Activated effector memory CD4-positive, alpha-beta T cell treated with anti-CD3 and anti-CD28 coated beads, Interleukin-2, amount 50 U/mL, for 16 hours (primary cell): ENCODE measurements around the gene PGAP2.
"Not testable (repeated sequence)": the region's sequence is repeated elsewhere in the genome, so short reads cannot be mapped to it uniquely, and the experiment has no call there.

Experiments used
- DNase-seq: peaks from one replicate; pipeline ENCODE4 v3.0.0-alpha.2; 2020

Gene PGAP2

GRCh38 chr11:3807909-3808860 lies at the start of gene PGAP2:
TSS of gene PGAP2 (plus strand) at chr11:3808560. CDS start at chr11:3811260, 2,700 bp downstream.
- DNase-seq, result peak; percentile 86

- no peak for DNase-seq
Measured at GRCh38 chr11:3764266-3764665, 44.1 kb upstream of the PGAP2 start.

GRCh38 chr11:3766836-3767235 lies 41.5 kb upstream of the PGAP2 start:
- not testable (repeated sequence) for DNase-seq

- no peak for DNase-seq
Measured at GRCh38 chr11:3767536-3767935, 40.8 kb upstream of the PGAP2 start.

GRCh38 chr11:3773180-3773579 lies 35.2 kb upstream of the PGAP2 start:
- DNase-seq, result no peak

- DNase-seq, result no peak
Measured at GRCh38 chr11:3775736-3776406, 32.5 kb upstream of the PGAP2 start.

GRCh38 chr11:3781423-3781822 lies 26.9 kb upstream of the PGAP2 start:
- no peak for DNase-seq

GRCh38 chr11:3782963-3783362 lies 25.4 kb upstream of the PGAP2 start:
- DNase-seq, result no peak

- no peak for DNase-seq
Measured at GRCh38 chr11:3783611-3784010, 24.7 kb upstream of the PGAP2 start.

GRCh38 chr11:3786781-3787428 lies 21.5 kb upstream of the PGAP2 start:
- DNase-seq, result no peak

GRCh38 chr11:3794387-3794786 lies 14.0 kb upstream of the PGAP2 start:
- peak; percentile 51 for DNase-seq

- no peak for DNase-seq
Measured at GRCh38 chr11:3795131-3796001, 13.0 kb upstream of the PGAP2 start.

- no peak for DNase-seq
Measured at GRCh38 chr11:3796002-3796311, 12.4 kb upstream of the PGAP2 start.

- DNase-seq, result peak; percentile 47
Measured at GRCh38 chr11:3796346-3796745, 12.0 kb upstream of the PGAP2 start.

GRCh38 chr11:3796801-3797328 lies 11.5 kb upstream of the PGAP2 start:
- DNase-seq, result no peak

GRCh38 chr11:3797329-3798090 lies 10.8 kb upstream of the PGAP2 start, which contains the start of gene NUP98:
TSS of gene NUP98 (minus strand) at chr11:3797554. CDS start at chr11:3782117, 15,437 bp downstream.
- peak; percentile 100 for DNase-seq

GRCh38 chr11:3799143-3799542 lies 9.2 kb upstream of the PGAP2 start:
- peak; percentile 10 for DNase-seq

- DNase-seq, result no peak
Measured at GRCh38 chr11:3799873-3800272, 8.5 kb upstream of the PGAP2 start.

GRCh38 chr11:3802011-3802790 lies 6.2 kb upstream of the PGAP2 start:
- no peak for DNase-seq

- no peak for DNase-seq
Measured at GRCh38 chr11:3803726-3804495, 4.4 kb upstream of the PGAP2 start.
